OCI-LY7 (cell line): ENCODE measurements around the gene C22orf23. TPM values are rescaled to one million over a fixed set of nuclear protein-coding genes. Genes with fewer than 3 reads are reported as not detected.

Experiments used
- BruUV-seq: library from RNA; stranded (reverse); fragments of 400-500 nt; replicated peaks from 2 replicates; lab custom pipeline; 2021; lab: Mats Ljungman, UMichigan
- CTCF ChIA-PET: fragments of 300-600 bp; sonication (Branson Sonifier 250); formaldehyde crosslinking; loops from one replicate; lab custom pipeline; 2022; ENCODE audit warnings: antibody characterized with exemption; ENCODE audit not compliant: unreplicated experiment; lab: Charles Lee
- POLR2A ChIA-PET: fragments of 300-600 bp; sonication (Branson Sonifier 250); formaldehyde crosslinking; loops from one replicate; lab custom pipeline; 2022; ENCODE audit warnings: antibody characterized with exemption; lab: Charles Lee
- DNase-seq: peaks from one replicate; pipeline ENCODE4 v3.0.0-alpha.2; 2015; ENCODE audit warnings: low spot score
- H2AFZ ChIP-seq: fragments of 200-600 bp; sonication (generic), shearing (Covaris generic); 2 replicates; pipeline ENCODE4 v1.6.1; 2014; ENCODE audit warnings: mild to moderate bottlenecking, antibody characterized with exemption, low read length, moderate library complexity
- H3K27ac ChIP-seq: fragments of 200-600 bp; sonication (generic); 2 replicates; pipeline ENCODE4 v1.5.1; 2014; ENCODE audit warnings: mixed run types, low read depth, mild to moderate bottlenecking, moderate library complexity, low read length, inconsistent platforms; ENCODE audit not compliant: poor library complexity, severe bottlenecking
- H3K36me3 ChIP-seq: fragments of 200-600 bp; sonication (generic); 2 replicates; pipeline ENCODE4 v1.6.1; 2014; ENCODE audit warnings: mild to moderate bottlenecking, antibody characterized with exemption, low read length, moderate library complexity, mixed read lengths; ENCODE audit not compliant: insufficient read depth
- H3K4me1 ChIP-seq: fragments of 200-600 bp; sonication (generic); 2 replicates; pipeline ENCODE4 v1.5.1; 2014; ENCODE audit warnings: mild to moderate bottlenecking, low read length; ENCODE audit not compliant: insufficient read depth, poor library complexity, severe bottlenecking
- H3K4me2 ChIP-seq: fragments of 200-600 bp; sonication (generic); 2 replicates; pipeline ENCODE4 v1.6.1; 2014; ENCODE audit warnings: mild to moderate bottlenecking, low read length
- H3K4me3 ChIP-seq: fragments of 200-600 bp; sonication (generic); 2 replicates; pipeline ENCODE4 v1.5.1; 2014; ENCODE audit warnings: mild to moderate bottlenecking, low read depth, low read length; ENCODE audit not compliant: poor library complexity, severe bottlenecking
- H3K79me2 ChIP-seq: fragments of 200-600 bp; sonication (generic); 2 replicates; pipeline ENCODE4 v1.6.1; 2016; ENCODE audit warnings: low read depth, mild to moderate bottlenecking, low read length, moderate library complexity, mixed read lengths; ENCODE audit not compliant: insufficient read depth
- H3K9me2 ChIP-seq: fragments of 200-600 bp; sonication (generic); 2 replicates; pipeline ENCODE4 v1.6.1; 2016; ENCODE audit warnings: mild to moderate bottlenecking, low read length, mixed read lengths; ENCODE audit not compliant: insufficient read depth
- H3K9me3 ChIP-seq: fragments of 200-600 bp; sonication (generic); 2 replicates; pipeline ENCODE4 v1.6.1; 2014; ENCODE audit warnings: mild to moderate bottlenecking, mixed run types, low read length, mixed read lengths
- H4K20me1 ChIP-seq: fragments of 200-600 bp; sonication (generic); 2 replicates; pipeline ENCODE4 v1.6.1; 2014; ENCODE audit warnings: mild to moderate bottlenecking, antibody characterized with exemption, low read length, moderate library complexity, mixed read lengths; ENCODE audit not compliant: insufficient read depth
- EZH2phosphoT487 ChIP-seq: fragments of 200-600 bp; sonication (generic); IDR thresholded peaks from 2 replicates; pipeline ENCODE4 v1.6.1; 2018; ENCODE audit warnings: low read depth, borderline replicate concordance, mild to moderate bottlenecking, mixed run types, antibody characterized with exemption, low read length, moderate library complexity, mixed read lengths
- intact Hi-C: fragments of 100-400 bp; cut with micrococcal nuclease; formaldehyde crosslinking; loops from one replicate; pipeline ENCODE4 v1.10.0; 2022; ENCODE audit not compliant: unreplicated experiment
- total RNA-seq, 2 experiments: library from RNA; depleted of rRNA in 1 of 2; stranded (reverse); fragments of >200 nt in 1 of 2; shearing (Covaris generic) in 1 of 2; gene quantifications; 2 replicates each; pipeline ENCODE4 v1.2.3, GENCODE V29; 2014 to 2022
- TF ChIP-seq, protein P1 (sequence below): fragments of 200-600 bp; sonication (generic); conservative IDR thresholded peaks from 2 replicates; pipeline ENCODE4 v1.5.1; 2014; ENCODE audit warnings: mild to moderate bottlenecking, antibody characterized with exemption, low read length, moderate library complexity, mixed read lengths

C22orf23 gene
- total RNA-seq, 2 experiments from 2014 or later, result 0.57 to 1.2 TPM

DNA sequence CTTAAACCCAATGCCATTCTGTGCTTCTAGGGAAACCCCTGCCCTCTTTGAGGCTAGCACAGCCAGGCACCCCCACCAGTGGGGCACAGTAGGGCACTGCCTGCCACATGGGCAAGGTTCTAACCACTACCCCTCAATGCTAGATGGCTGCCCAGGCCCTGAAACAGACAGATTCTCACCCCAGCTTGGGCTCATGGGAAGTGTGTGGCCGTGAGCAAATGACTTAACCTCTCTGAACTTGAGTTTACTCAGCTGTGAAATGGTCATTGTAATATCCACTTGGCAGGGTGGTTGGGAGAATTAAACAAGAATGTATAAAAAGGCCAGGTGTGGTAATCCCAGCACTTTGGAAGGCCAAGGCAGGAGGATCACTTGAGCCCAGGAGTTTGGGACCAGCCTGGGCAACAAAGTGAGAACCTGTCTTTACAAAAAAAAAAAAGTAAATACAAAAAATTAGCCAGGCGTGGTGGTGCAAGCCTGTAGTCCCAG lies 22.4 kb downstream of the C22orf23 start:
- Histone ChIP-seq H4K20me1 (no peaks in the 10 kb centered on the region), H3K4me3 (no peak overlapping the region), H3K4me2 (peak overlapping the region; percentile 27; the same call in 1 of the 2 replicates), H3K27ac (peak overlapping the region; percentile 19), H3K9me3 (no peaks in the 10 kb centered on the region), H2AFZ (no peak overlapping the region), H3K9me2 (no peaks in the 10 kb centered on the region), H3K36me3 (peaks cover 1% of the 10 kb centered on the region; the same call in 1 of the 2 replicates), H3K4me1 (peaks cover 32% of the 10 kb centered on the region), H3K79me2 (no peaks in the 10 kb centered on the region)
- no TSS peak for BruUV-seq
- CTCF ChIA-PET, result no interaction called here
- intact Hi-C loops, result no loop called here
- TF ChIP-seq EZH2phosphoT487, result no peak
- TF ChIP-seq, protein P1, sequence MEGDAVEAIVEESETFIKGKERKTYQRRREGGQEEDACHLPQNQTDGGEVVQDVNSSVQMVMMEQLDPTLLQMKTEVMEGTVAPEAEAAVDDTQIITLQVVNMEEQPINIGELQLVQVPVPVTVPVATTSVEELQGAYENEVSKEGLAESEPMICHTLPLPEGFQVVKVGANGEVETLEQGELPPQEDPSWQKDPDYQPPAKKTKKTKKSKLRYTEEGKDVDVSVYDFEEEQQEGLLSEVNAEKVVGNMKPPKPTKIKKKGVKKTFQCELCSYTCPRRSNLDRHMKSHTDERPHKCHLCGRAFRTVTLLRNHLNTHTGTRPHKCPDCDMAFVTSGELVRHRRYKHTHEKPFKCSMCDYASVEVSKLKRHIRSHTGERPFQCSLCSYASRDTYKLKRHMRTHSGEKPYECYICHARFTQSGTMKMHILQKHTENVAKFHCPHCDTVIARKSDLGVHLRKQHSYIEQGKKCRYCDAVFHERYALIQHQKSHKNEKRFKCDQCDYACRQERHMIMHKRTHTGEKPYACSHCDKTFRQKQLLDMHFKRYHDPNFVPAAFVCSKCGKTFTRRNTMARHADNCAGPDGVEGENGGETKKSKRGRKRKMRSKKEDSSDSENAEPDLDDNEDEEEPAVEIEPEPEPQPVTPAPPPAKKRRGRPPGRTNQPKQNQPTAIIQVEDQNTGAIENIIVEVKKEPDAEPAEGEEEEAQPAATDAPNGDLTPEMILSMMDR, result peak; percentile 35; the same call in 1 of the 2 replicates
- POLR2A ChIA-PET, result no interaction called here
- DNase-seq, result no peak

DNA sequence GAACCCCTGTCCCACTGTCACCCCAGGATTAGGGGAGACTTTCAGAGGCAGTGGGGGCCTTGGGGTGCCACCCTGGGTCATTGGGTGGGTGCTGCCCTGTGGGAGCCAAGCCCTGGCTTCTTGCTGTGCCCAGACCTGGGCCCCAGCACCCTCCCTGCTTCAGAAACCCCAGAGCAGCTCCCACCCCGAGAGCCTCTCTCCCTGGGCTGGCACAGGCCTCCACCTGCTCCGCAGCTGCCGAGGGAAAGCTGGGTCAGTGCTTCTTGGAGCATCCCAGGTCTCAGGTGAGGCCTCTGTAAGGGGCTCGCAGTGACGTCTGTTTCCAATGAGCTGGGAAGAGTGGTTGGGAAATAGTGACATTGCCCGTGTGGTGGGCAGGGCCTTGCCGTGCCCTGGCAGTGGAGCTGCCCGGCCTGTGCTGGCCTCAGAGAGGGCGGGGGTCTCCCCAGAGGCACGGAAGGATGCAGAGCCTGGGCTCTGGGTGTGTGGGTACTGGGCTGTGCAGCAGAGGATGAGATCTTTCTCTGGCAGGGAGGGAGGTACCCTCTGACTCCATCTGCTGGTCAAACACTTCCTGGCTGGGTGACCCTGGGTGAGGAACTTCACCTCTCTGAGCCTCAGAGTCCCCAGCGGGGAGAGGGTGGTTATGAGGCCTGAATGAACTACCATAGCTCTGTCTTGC lies 23.0 kb downstream of the C22orf23 start:
- no peak for TF ChIP-seq EZH2phosphoT487
- TF ChIP-seq, protein P1, result peak; percentile 74

DNA sequence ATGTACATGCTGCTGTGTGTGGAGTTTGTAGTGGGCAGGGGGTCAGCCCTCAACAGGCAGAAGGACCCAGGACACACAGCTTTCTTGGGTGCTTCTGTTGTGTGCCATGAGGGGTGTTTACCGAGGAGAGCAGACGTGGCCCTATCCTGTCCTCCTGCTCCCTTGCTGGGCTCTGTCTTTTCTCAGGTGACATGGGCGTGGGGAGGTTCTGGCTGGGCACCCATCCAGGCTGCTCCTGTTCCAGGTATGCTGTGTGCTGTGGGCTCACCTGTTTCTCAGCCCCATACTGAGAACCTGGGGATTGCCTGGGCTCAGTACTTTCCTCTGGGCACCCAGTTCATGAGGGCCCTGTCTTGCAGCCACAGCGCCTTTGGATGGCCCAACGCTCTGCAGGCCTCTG lies 24.0 kb downstream of the C22orf23 start:
- Histone ChIP-seq H3K4me2 (no peak overlapping the region), H3K4me3 (no peak overlapping the region), H3K9me2 (no peaks in the 10 kb centered on the region), H2AFZ (no peak overlapping the region), H3K27ac (no peak overlapping the region), H3K9me3 (no peaks in the 10 kb centered on the region), H4K20me1 (no peaks in the 10 kb centered on the region), H3K79me2 (no peaks in the 10 kb centered on the region), H3K4me1 (peaks cover 32% of the 10 kb centered on the region), H3K36me3 (peaks cover 6% of the 10 kb centered on the region; the same call in 1 of the 2 replicates)
- TF ChIP-seq, protein P1, result no peak
- TF ChIP-seq EZH2phosphoT487, result no peak
- no peak for DNase-seq
- no TSS peak for BruUV-seq
- POLR2A ChIA-PET, result no interaction called here
- CTCF ChIA-PET, result no interaction called here
- intact Hi-C loops, result no loop called here

More for the DNA sequence above, 23.0 kb downstream of the C22orf23 start:
- Histone ChIP-seq H3K4me3 (no peak overlapping the region), H3K79me2 (no peaks in the 10 kb centered on the region), H4K20me1 (no peaks in the 10 kb centered on the region), H3K4me1 (peaks cover 32% of the 10 kb centered on the region), H2AFZ (no peak overlapping the region), H3K27ac (no peak overlapping the region), H3K9me3 (no peaks in the 10 kb centered on the region), H3K36me3 (peaks cover 6% of the 10 kb centered on the region; the same call in 1 of the 2 replicates), H3K9me2 (no peaks in the 10 kb centered on the region), H3K4me2 (no peak overlapping the region)
- ChIA-PET CTCF (no interaction called here), POLR2A (no interaction called here)
- BruUV-seq, result no TSS peak
- intact Hi-C loops, result no loop called here
- peak; percentile 49 for DNase-seq
